AG09319 (cell line): ENCODE results near the gene SFRP4.

ENCODE experiments used
- DNase-seq: peaks from one replicate; pipeline ENCODE4 v3.0.0-alpha.2; 2010; ENCODE audit warnings: low read depth; ENCODE audit errors: extremely low read depth
- CTCF ChIP-seq: IDR thresholded peaks from 2 replicates; pipeline ENCODE4 v1.5.1; 2011; ENCODE audit warnings: low read depth, mild to moderate bottlenecking, inconsistent platforms, low read length, moderate library complexity

SFRP4 gene

GRCh38 chr7:37923996-37924395 lies 7.4 kb upstream of the SFRP4 start:
- no peak for DNase-seq

GRCh38 chr7:37921876-37922275 lies 5.3 kb upstream of the SFRP4 start:
- no peak for TF ChIP-seq CTCF
- DNase-seq: no peak

More at GRCh38 chr7:37923996-37924395, 7.4 kb upstream of the SFRP4 start:
- no peak for TF ChIP-seq CTCF

GRCh38 chr7:37920849-37921805 lies 4.5 kb upstream of the SFRP4 start:
- DNase-seq: no peak
- peak; percentile 22 for TF ChIP-seq CTCF

- no peak for DNase-seq
- peak; percentile 8; the same call in 1 of the 2 replicates for TF ChIP-seq CTCF
Observed at GRCh38 chr7:37920305-37920848, 3.8 kb upstream of the SFRP4 start, which contains the start of gene EPDR1. Gene EPDR1 (plus strand): TSS chr7:37920640. CDS start chr7:37920940, 300 bp downstream.

GRCh38 chr7:37918526-37918925 lies 1.9 kb upstream of the SFRP4 start:
- DNase-seq: no peak
- no peak; the same call in 1 of the 2 replicates for TF ChIP-seq CTCF

GRCh38 chr7:37916017-37916672 lies 472 bp downstream of the SFRP4 start:
- no peak for DNase-seq
- no peak for TF ChIP-seq CTCF
